ENCODE results near the gene MAEL. TPM values are rescaled to one million over a fixed set of nuclear protein-coding genes. Genes with fewer than 3 reads are reported as not detected.
A peak's percentile ranks its signal among the peaks of the same experiment; 100 is the strongest.

MAEL gene
- total RNA-seq (ENCODE audit: insufficient read depth, low replicate concordance): 7.9 TPM

DNA sequence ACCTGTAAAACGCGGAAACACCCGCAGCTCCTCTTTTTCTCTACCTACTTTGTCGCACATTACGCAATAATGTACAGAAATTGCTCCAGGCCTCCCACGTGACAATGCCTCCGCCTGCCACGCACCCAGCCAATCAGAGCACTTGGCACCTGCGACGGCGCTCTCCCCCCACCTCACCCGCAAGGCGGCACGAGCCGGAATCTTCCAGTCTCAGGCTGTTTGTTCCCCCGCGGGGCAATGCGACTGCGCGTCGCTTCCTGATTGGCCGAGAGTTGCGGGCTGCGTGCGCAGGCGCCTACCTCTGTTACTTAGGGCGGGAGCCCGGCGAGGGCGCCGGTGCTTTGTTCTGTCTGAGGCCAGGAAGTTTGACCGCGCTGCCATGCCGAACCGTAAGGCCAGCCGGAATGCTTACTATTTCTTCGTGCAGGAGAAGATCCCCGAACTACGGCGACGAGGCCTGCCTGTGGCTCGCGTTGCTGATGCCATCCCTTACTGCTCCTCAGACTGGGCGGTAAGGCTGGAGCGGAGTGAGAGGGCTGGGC lies at the start of gene MAEL:
TSS of gene MAEL (plus strand) at position 307 of the 542 bp plus-strand sequence. CDS start at position 380, 73 bp downstream.
- DNase-seq (ENCODE audit: low spot score): no peak

GRCh38 chr1:166939741-166940375 lies 49.2 kb upstream of the MAEL start:
- no peak for DNase-seq (ENCODE audit: low spot score)

DNA sequence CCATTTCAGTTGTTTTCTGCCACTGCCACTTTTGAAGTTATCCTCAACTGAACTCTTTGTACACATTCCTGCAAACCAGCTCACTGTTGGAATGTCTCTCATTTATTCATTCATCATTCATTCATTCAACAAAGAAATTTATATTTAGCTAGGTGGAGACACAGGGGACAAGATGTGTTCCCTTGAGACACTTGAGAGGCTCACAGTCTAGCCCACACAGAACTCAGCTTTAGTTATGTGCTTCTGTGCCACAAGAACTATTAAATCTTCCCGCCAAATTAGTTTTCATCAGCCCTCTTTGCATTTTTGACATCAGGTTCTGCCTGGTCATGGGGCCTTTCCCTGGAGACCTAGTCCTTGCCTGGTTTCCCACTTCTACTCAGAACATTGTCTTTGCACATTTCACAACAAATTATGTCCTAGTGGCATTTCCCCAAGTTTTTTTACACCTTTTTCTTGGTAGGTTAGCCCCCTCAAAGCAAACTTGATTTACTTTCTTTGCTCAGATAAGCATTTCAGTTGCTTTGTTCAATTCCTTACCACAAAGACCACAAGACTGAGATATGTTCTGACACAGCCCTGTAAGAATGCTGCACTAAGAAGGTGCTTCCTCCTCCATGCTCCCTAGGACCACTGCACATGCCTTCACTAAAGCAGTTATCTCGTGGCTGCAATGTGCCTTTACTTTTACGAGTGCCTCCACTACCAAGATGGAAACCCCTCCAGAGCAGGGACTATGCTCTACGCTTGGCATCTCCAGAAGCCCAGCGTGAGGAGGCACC lies 44.7 kb upstream of the MAEL start:
- DNase-seq (ENCODE audit: low spot score): no peak

DNA sequence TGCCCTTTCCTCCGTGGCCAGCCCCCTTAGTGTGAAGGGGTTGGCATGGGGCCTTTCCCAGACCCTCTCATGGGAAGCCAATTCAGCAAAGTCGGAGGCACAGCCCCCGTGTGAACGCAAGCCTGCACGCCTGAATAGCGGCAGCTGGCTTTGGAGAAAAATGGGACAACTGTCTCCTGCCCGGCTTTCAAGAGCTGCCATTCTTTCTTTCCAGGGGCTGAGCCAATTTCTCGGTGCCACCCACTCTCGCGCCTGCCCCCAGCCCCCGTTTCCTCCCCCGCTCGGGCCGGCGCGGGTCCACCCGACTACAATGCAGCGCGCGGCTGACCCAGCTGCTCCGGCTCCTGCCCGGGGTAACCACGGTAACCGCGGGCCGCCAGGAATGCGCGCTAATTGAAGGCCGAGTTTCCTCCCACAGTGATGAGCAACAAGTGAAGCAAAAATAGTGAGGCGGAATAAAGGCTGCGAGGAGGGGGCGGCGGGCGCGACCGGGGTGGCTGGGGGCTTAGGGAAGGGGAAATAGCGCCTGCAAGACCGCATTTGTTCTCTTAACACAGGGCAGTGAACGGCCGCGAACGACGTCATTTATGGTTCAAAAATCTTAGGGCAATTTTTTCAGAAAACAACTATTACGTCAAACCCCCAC lies 41.6 kb upstream of the MAEL start:
- peak; percentile 50 for DNase-seq (ENCODE audit: low spot score)

DNA sequence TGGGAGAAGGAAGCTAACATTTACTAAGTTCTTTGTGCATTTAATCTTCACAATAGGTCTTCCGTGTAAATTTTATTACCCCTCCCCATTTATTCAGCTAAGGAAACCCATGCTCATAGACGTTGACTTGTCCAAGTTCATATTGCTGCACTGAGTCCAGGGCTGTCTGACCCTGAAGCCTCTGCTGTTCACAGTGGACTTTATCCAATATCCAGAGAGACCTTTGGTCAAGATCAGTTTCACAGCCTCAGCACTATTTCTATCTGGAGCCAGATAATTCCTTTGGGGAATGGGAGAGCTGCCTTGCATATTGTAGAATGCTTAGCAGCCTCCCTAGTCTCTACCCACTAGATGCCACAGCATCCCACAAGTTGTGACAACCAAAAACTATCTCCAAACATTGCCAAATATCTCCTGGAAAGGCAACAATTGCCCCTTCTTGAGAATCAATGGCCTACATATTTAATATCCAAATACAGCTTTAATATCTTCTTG lies 40.2 kb upstream of the MAEL start:
- no peak for DNase-seq (ENCODE audit: low spot score)

GRCh38 chr1:166950156-166950555 lies 38.9 kb upstream of the MAEL start:
- no peak for DNase-seq (ENCODE audit: low spot score)

GRCh38 chr1:166951050-166951449 lies 38.0 kb upstream of the MAEL start:
- no peak for DNase-seq (ENCODE audit: low spot score)

DNA sequence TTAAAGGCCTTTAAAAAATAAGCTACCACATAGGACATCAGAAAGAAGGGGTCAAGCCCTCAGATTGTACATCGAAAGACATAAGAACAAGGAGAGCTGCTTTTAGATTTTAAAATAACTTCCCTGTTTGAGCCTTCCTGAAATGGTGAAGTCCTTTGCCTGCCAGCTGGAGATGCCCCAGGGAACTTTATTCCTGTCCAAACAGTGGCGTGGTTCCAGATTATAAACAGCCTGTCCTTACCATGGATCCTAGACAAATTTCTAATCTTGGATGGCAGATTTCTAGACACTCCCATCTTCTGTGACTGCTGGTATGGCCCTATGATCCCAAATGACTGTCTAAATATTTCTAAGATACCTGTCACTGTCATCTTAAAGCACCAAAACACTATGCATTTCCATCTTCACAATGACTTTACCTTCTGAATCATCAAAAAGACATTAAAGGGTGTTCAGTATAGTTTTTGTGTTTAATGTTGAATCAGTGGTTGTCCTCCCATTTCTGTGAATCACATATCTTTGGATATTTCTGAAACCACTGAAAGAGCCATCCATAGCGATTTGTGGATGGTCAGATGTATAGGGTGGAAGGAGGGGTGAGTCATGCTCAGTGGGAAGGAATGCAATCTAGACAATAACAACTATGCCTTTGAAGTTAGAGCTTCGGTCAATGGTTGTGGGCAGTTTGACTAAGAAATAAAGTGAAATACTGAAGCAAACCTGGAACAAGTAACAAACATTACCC lies 36.9 kb upstream of the MAEL start:
- DNase-seq (ENCODE audit: low spot score): no peak

DNA sequence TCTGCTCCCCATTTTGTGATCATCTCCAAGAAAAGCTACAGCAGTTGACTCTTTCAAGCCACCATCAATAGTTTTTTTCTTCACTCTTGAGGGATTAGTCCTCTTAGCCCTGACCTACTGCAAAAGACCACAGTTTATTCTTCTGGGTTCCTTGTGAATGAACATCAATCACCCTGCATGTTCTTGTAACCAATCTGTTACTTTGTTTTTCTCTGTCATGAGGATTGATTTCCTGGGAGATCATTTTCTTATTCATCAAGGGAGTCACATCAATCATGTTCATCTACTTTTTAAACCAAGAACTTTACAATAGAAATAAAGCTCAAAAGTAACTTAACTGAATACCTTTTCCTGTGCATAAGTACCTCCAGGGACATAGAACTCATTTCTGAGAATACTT lies 35.6 kb upstream of the MAEL start:
- no peak for DNase-seq (ENCODE audit: low spot score)

DNA sequence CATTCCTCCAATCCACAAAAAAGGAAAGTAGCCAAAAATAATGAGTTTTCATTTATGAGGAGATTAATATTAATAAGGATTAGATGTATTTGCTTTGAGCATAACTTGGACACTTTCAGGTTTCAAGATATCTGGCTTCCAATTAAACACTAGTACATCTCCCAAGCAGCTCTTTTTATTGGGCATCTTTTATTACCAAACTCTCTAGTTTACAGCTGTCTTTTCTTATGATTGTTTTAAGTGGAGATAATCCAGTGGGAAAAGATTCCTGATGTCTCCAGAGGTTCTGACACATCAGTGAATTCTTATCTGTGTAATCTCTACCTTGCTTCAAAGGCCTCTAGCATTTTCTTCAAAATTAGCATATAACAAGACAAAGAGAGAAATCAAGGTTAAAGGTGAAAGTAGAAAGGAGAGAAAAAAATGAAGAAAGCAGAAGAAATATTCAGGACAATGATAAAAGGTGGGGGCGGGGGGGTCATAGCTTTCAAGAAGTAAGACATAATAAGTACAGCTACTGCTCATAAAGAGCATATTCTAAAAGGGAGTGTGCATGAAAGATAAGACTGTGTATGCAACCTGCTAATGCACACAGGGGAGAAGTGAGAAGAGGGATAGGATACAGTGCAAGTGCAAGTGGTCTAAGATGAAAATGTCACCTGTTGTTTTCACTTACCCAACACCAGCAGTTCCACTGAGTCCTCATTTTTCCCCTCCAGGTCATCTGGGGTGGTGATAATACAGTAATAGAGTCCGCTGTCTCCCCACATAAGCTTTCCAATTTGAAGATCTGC lies 32.8 kb upstream of the MAEL start:
- DNase-seq (ENCODE audit: low spot score): no peak

GRCh38 chr1:166956872-166957271 lies 32.2 kb upstream of the MAEL start:
- no peak for DNase-seq (ENCODE audit: low spot score)

DNA sequence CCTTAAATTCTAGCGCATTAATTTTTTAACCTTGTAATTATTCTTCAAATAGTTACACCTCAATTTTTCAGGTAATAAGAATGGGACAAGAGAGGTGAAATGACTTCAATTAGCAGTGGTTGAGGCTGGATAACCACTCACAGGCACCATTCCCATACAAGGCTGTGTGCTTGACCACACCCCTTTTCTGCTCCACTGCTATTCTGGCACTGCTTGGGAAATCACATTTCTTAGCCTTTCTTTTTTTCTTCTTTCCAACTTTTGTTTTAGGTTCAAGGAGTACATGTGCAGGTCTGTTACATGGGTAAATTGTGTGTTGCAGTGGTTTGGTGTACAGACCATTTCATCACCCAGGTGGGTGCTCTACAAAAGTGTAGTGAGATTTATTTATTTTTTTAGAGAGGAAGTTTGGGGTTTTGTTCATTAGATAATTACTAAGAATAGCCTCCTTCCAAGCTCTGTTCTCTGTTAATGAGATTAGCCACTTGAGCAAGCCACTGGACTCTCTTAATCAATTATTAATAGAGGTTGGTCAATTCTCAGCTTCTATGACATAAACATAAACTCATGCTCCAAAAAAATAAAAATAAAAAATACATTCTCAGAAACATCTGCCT lies 28.1 kb upstream of the MAEL start:
- no peak for DNase-seq (ENCODE audit: low spot score)

- DNase-seq (ENCODE audit: low spot score): no peak
Measured at GRCh38 chr1:166969074-166969677, 19.9 kb upstream of the MAEL start.

DNA sequence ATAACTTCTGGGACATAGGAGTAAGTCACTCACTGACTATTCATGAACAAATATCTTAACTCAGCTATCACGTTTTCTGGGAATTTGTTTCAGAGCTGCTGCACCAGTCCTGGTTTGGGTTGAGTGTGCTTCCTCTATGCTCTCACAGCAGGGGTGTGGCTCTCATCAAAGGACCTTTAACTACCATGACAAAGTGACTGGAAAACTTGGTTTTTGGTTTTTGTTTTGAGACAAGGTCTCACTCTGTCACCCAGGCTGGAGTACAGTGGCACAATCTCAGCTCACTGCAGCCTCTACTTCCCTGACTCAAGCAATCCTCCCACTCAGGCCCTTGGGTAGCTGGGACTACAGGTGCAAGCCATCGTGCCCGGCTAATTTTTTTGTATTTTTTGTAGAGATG lies 17.8 kb upstream of the MAEL start:
- no peak for DNase-seq (ENCODE audit: low spot score)

DNA sequence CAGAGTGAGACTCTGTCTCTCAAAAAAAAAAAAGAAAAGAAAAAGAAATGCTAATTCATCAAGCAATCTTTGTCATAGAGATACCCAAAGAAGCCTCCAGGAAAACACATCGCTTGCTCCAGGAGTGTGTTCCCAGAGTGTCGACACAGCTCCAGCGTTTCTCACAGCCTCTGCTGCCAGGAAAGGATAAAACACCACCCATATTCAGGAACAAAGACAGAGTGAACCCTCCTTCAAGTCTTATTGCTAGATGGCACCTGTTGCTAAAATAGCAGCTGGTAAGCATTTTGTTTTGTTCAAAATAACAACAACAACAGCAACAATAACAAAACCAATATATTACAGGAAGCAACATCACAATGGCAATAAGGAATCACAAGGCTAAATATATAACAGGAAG lies 16.9 kb upstream of the MAEL start:
- DNase-seq (ENCODE audit: low spot score): no peak

DNA sequence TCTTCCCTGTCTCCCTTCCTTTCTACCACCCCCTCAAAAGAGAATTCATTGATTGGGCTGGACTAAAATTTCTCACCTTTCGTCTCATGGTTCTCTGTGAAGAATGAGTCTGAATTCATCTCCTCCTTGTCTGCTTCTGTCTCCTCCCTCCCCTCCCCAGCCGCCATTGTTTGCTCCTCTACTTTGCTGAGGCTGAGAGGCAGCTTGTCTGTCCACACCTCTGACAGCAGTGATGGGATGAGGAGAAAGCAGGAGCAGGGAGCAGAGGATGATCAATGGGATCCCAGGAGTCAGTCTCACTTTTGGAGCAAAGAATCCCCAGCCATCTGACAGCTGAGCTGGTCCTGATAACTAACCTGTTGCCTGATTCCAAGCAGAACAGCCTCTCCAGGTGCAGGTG lies 16.3 kb upstream of the MAEL start:
- no peak for DNase-seq (ENCODE audit: low spot score)

- no peak for DNase-seq (ENCODE audit: low spot score)
Measured at GRCh38 chr1:166974647-166975345, 14.3 kb upstream of the MAEL start.

DNA sequence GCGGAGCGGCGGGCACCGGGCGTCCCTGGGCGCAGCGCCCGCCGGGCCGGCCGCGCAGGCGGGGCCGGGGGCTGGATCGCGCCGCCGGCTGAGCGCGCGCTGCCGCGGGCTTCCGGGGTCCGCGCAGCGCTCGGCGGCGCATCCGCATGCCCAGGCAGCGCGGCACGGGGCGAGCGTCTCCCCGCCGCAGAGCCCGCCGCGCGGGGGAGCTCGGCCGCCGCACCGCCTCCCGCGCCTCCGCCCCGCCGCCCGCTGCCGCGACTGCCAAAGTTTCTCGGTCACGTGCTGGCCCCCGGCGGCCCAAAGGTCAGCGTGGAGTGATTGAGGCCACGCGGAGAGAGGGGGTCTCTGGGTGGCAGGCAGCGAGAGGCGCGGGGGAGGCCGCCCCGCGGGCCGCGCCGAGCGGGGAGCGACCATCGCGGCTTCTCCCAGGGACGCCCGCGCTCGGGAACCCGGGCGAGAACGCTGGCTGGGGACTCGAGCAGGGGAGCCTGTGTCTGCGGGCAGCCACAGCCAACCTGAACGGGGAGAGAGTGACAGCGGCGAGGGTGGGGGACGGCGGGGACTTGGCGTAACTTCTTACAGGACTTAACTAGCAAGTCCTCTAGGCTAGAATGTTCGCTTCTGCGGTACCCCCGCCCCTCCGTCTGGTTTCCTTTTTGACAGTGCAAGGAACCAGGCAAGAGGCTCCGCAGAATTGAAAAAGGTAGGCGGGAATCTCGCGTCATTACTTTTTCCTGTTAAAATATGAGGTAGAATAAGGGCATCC lies 13.5 kb upstream of the MAEL start, which contains the start of gene ILDR2:
TSS of gene ILDR2 (minus strand) at position 180 of the 769 bp plus-strand sequence. CDS start 272 bp downstream, outside the sequence.
- peak; percentile 56 for DNase-seq (ENCODE audit: low spot score)

Measured in umbilical cord (tissue), 2 donors.